Glomerular visceral epithelial cell (primary cell): ENCODE results near the gene GJC2.
"Not testable (repeated sequence)": the region's sequence is repeated elsewhere in the genome, so short reads cannot be mapped to it uniquely, and the experiment has no call there.

Experiments
- DNase-seq: peaks from one replicate; pipeline ENCODE4 v3.0.0-alpha.2; 2016; ENCODE audit errors: extremely low spot score

GJC2 gene

GRCh38 chr1:228172591-228173527, 23.1 kb downstream of the GJC2 start:
- no peak for DNase-seq

GRCh38 chr1:228173528-228174481, 24.1 kb downstream of the GJC2 start:
- not testable (repeated sequence) for DNase-seq

- DNase-seq, result no peak
These were observed 25.0 kb downstream of the GJC2 start for GRCh38 chr1:228174482-228175315.

- no peak for DNase-seq
These were observed 25.7 kb downstream of the GJC2 start for GRCh38 chr1:228175316-228176023.

- DNase-seq, result no peak
These were observed 26.3 kb downstream of the GJC2 start for GRCh38 chr1:228176024-228176395.

GRCh38 chr1:228176461-228177182, 26.9 kb downstream of the GJC2 start:
- no peak for DNase-seq

- DNase-seq, result no peak
These were observed 27.4 kb downstream of the GJC2 start for GRCh38 chr1:228177183-228177475.

- DNase-seq, result no peak
These were observed 28.3 kb downstream of the GJC2 start for GRCh38 chr1:228177721-228178710.

GRCh38 chr1:228178737-228179684, 29.3 kb downstream of the GJC2 start:
- DNase-seq, result no peak

GRCh38 chr1:228180271-228180958, 30.7 kb downstream of the GJC2 start:
- no peak for DNase-seq

- DNase-seq, result no peak
These were observed 31.4 kb downstream of the GJC2 start for GRCh38 chr1:228180959-228181644.

- no peak for DNase-seq
These were observed 31.9 kb downstream of the GJC2 start for GRCh38 chr1:228181645-228182034.

GRCh38 chr1:228182296-228183030, 32.7 kb downstream of the GJC2 start:
- no peak for DNase-seq

GRCh38 chr1:228184152-228184551, 34.4 kb downstream of the GJC2 start:
- no peak for DNase-seq

GRCh38 chr1:228185641-228185965, 35.9 kb downstream of the GJC2 start:
- no peak for DNase-seq

GRCh38 chr1:228188249-228188648, 38.5 kb downstream of the GJC2 start:
- DNase-seq, result not testable (repeated sequence)
